ENCODE results near the gene SPNS2. TPM values are rescaled to one million over a fixed set of nuclear protein-coding genes. Genes with fewer than 3 reads are reported as not detected.

Gene SPNS2
- total and polyA plus RNA-seq, 2 of the 8 experiments (the other 6 are each of a cell fraction or from before 2014, with no cell fraction given), result 1.2 to 1.5 TPM

GRCh38 chr17:4556996-4557395 lies 58.3 kb downstream of the SPNS2 start:
- Histone ChIP-seq H3K79me2 (ENCODE audit: control insufficient read depth in 1 of 2, insufficient read depth in 2 of 2, low read length in 2 of 2) (peaks cover 0 to 21% of the 10 kb centered on the region in 2 experiments; a peak in 3 of 4 replicates), H3K27ac (ENCODE audit: low read depth, low read length) (no peak overlapping the region), H4K20me1 (replicated peaks in 1 of 2; ENCODE audit: control insufficient read depth in 1 of 2, insufficient read depth in 2 of 2, low read length in 2 of 2) (peaks cover 0 to 2% of the 10 kb centered on the region in 2 experiments), H3K23ac (ENCODE audit: insufficient read length) (no peak overlapping the region), H3K9me3 (ENCODE audit: insufficient read depth in 2 of 2, low read depth in 1 of 2, low read length in 1 of 2) (no peaks in the 10 kb centered on the region), H2BK15ac (ENCODE audit: low read length) (peak overlapping the region; percentile 12; the same call in 1 of the 2 replicates), H3K56ac (replicated peaks; ENCODE audit: insufficient read length, low read depth, low read length) (no peak overlapping the region), H3K18ac (ENCODE audit: extremely low read depth, low read length) (no peak overlapping the region), H4K91ac (replicated peaks; ENCODE audit: insufficient read length, low read length) (no peak overlapping the region), H2BK12ac (ENCODE audit: low read depth, low read length) (0 out of 2 replicates have a peak overlapping the region, but pooled peaks have one; percentile 3), H3K4ac (replicated peaks; ENCODE audit: insufficient read length, low read depth, low read length) (no peak overlapping the region), H2AK5ac (ENCODE audit: low read depth, low read length) (peak overlapping the region; percentile 7; the same call in 1 of the 2 replicates), H2BK120ac (replicated peaks; ENCODE audit: low read depth, low read length) (no peak overlapping the region), H3K14ac (ENCODE audit: insufficient read length) (no peak overlapping the region), H3K4me3 (ENCODE audit: extremely low read depth in 1 of 4, insufficient read depth in 2 of 4, low read depth in 3 of 4, low read length in 4 of 4) (no peak overlapping the region), H2AFZ (ENCODE audit: low read length) (peak overlapping the region; percentile 86; the same call in 1 of the 2 replicates), H3K79me1 (ENCODE audit: low read depth, low read length) (peaks cover 10% of the 10 kb centered on the region), H4K5ac (ENCODE audit: insufficient read length, low read depth, low read length) (no peak overlapping the region), H3K4me1 (replicated peaks in 1 of 4; ENCODE audit: control insufficient read depth in 3 of 4, insufficient read depth in 4 of 4, low read length in 3 of 4) (peaks cover 7 to 21% (median 12%) of the 10 kb centered on the region in 4 experiments; a peak in 6 of 7 replicates), H3K4me2 (ENCODE audit: insufficient read depth in 1 of 2, low read depth in 2 of 2, low read length in 2 of 2) (no peak overlapping the region; a peak in 1 of 4 replicates), H3K9ac (replicated peaks in 1 of 4; ENCODE audit: extremely low read depth in 1 of 4, low read depth in 3 of 4, low read length in 3 of 4) (no peak overlapping the region; a peak in 2 of 7 replicates), H2BK5ac (ENCODE audit: low read depth, low read length) (no peak overlapping the region), H3K23me2 (ENCODE audit: low read depth, low read length) (peaks cover 14% of the 10 kb centered on the region; the same call in 1 of the 2 replicates), H2BK20ac (ENCODE audit: low read length) (no peak overlapping the region), H3K27me3 (replicated peaks in 1 of 4; ENCODE audit: control insufficient read depth in 3 of 4, extremely low read depth in 1 of 4, insufficient read depth in 3 of 4, low read length in 3 of 4) (no peaks in the 10 kb centered on the region), H4K8ac (ENCODE audit: extremely low read depth, insufficient read depth, low read length) (no peak overlapping the region), H3K36me3 (ENCODE audit: control insufficient read depth in 2 of 4, insufficient read depth in 4 of 4, low read length in 3 of 4) (peaks cover 13 to 18% (median 14%) of the 10 kb centered on the region in 4 experiments; a peak in 7 of 8 replicates)
- DNase-seq (ENCODE audit: low read depth in 1 of 2, low spot score in 2 of 2), result no peak
- ChIA-PET POLR2A (ENCODE audit: partially characterized antibody) (interaction anchor here (0.7 to 32.8 kb wide), 5 partner anchors 8 to 266 kb away, joined by 3 to 546 read pairs (median 3); no protein-coding TSS in a partner anchor), CTCF (ENCODE audit: partially characterized antibody) (interaction anchor here (0.6 to 1.6 kb wide), 9 partner anchors 8 to 73 kb away, joined by 3 to 11 read pairs (median 3); no protein-coding TSS in a partner anchor)
- TF ChIP-seq E2F6 (IDR thresholded peaks at IDR 0.05) (no peak), ZNF274 (IDR thresholded peaks at IDR 0.05; ENCODE audit: borderline replicate concordance, extremely low read depth, low read length) (no peak), BRCA1 (IDR thresholded peaks at IDR 0.05; ENCODE audit: low read depth, low read length) (no peak), SAP30 (IDR thresholded peaks at IDR 0.05; ENCODE audit: insufficient read depth, insufficient replicate concordance, low read length) (no peak), CBX8 (IDR thresholded peaks at IDR 0.05; ENCODE audit: borderline replicate concordance, low read depth, low read length) (no peak), RXRA (IDR thresholded peaks at IDR 0.05; ENCODE audit: insufficient read depth, low read depth, low read length) (no peak), POLR2A (IDR thresholded peaks at IDR 0.05; ENCODE audit: control extremely low read depth in 1 of 2, low read depth in 2 of 2, low read length in 2 of 2) (no peak), CBX5 (IDR thresholded peaks at IDR 0.05; ENCODE audit: low read depth, low read length) (no peak)
- WGBS, 2 experiments (ENCODE audit: extremely low coverage in 1 of 2, insufficient coverage in 1 of 2, insufficient read length in 1 of 2, insufficient replicate concordance in 2 of 2, low coverage in 1 of 2, low lambda C conversion rate in 2 of 2, missing lambda C conversion rate in 1 of 2), result 90% methylated on average over 4 of the region's 4 CpGs; no CpG with 5 or more reads in 1 of the 2 experiments
- FAIRE-seq, result no peak
